ENCODE measurements around the gene OR51B6.

OR51B6 gene, protein sequence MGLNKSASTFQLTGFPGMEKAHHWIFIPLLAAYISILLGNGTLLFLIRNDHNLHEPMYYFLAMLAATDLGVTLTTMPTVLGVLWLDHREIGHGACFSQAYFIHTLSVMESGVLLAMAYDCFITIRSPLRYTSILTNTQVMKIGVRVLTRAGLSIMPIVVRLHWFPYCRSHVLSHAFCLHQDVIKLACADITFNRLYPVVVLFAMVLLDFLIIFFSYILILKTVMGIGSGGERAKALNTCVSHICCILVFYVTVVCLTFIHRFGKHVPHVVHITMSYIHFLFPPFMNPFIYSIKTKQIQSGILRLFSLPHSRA

DNA sequence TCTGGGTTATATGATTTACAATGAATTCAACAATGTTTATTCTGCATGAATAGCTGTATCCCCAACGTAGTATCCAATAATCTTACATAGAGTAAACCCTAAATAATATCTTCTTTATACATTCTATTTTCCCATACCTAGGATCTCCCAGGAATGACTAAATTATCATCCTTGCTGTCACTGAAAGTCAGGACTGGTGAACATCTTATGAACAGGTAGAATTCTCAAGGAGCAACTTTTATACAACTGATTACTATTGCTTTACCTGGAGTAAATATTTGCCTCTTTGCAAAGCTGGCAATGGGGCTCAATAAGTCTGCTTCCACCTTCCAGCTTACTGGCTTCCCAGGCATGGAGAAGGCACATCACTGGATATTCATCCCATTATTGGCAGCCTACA is at the start of gene OR51B6:
TSS of gene OR51B6 (plus strand) at position 301 of the 400 bp plus-strand sequence. CDS start at position 301, 0 bp downstream.
- no peaks in the 10 kb centered on the region for H3K27me3 ChIP-seq

DNA sequence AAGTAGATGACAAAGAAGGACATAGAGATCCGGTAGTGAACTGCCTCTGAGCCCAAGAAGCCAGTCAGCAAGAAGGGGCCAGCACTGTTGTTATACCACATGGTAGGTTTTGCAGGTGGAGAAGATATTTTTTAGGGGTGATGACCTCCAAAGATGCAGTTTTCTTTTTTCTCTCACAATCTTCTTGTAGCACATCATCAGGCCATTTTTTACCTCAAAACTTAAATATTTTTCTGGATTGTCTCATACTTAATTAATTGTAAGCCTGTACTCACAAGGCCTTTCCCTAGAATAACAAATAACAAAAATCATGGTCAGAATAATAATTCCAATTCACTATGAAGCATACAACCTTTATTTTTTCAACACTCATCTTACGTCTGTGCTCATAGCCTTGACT is 49.5 kb upstream of the OR51B6 start, which contains the start of gene OR51B4:
TSS of gene OR51B4 (minus strand) at position 101 of the 400 bp plus-strand sequence. CDS start at position 101, 0 bp downstream.
- intact Hi-C loops (cut with DNase I; ENCODE audit: low total_unique reads), result no loop called here
- no peak within 1 kb of the TSS for H3K4me3 ChIP-seq
- no peaks in the 10 kb centered on the region for H3K4me1 ChIP-seq
- no peaks in the 10 kb centered on the region for H3K9me3 ChIP-seq
- no peaks in the 10 kb centered on the region for H3K36me3 ChIP-seq
- H3K27ac ChIP-seq, result no peak within 1 kb of the TSS
- DNase-seq, result no peak
- no peaks in the 10 kb centered on the region for H3K27me3 ChIP-seq
- TF ChIP-seq, protein P1, sequence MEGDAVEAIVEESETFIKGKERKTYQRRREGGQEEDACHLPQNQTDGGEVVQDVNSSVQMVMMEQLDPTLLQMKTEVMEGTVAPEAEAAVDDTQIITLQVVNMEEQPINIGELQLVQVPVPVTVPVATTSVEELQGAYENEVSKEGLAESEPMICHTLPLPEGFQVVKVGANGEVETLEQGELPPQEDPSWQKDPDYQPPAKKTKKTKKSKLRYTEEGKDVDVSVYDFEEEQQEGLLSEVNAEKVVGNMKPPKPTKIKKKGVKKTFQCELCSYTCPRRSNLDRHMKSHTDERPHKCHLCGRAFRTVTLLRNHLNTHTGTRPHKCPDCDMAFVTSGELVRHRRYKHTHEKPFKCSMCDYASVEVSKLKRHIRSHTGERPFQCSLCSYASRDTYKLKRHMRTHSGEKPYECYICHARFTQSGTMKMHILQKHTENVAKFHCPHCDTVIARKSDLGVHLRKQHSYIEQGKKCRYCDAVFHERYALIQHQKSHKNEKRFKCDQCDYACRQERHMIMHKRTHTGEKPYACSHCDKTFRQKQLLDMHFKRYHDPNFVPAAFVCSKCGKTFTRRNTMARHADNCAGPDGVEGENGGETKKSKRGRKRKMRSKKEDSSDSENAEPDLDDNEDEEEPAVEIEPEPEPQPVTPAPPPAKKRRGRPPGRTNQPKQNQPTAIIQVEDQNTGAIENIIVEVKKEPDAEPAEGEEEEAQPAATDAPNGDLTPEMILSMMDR (IDR thresholded peaks at IDR 0.05), result no peak

More for the DNA sequence above, at the start of gene OR51B6:
- no peak within 1 kb of the TSS for H3K27ac ChIP-seq
- TF ChIP-seq, protein P1 (IDR thresholded peaks at IDR 0.05), result no peak
- H3K4me3 ChIP-seq, result no peak within 1 kb of the TSS
- no peaks in the 10 kb centered on the region for H3K4me1 ChIP-seq
- H3K9me3 ChIP-seq, result no peaks in the 10 kb centered on the region
- intact Hi-C loops (cut with DNase I; ENCODE audit: low total_unique reads), result no loop called here
- DNase-seq, result no peak
- H3K36me3 ChIP-seq, result no peaks in the 10 kb centered on the region

DNA sequence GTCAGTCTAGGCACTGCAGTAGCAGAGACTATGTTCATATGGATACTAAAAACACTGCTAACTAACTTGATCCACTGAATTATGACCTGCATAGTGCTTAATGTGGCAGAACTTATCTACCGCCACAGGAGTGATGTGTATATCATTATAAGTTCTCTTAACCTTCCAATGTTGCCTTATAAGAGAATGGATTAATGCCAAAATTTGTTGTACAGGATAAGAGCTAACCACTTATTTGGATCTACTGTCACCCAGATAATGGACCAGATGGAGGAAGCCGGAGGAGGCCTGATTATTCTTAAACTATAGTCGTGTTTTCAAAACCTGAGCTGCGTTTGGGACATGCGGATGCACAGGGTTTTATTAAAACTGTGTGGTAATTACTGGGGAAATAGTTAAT is 47.7 kb upstream of the OR51B6 start:
- TF ChIP-seq, protein P1 (IDR thresholded peaks at IDR 0.05), result no peak
- no peak for DNase-seq

DNA sequence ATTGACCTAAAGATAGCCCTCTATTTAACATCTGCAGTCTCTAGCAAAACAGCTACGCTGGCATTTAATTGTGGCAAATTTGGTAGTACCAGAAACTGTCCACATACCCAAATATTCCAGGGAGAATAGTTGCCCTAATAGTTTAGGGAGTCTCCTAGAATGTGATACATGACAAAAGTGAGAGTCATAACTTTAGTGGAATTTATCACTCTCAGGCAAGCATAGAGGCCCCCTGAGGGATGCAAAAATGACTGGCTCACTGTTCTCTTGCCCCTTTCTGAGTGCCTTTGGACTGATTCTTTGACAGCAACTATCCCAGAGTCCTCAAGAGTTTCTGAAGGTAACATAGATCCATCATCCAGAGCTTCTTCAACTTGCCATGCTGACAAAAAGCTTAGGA is 47.3 kb upstream of the OR51B6 start:
- Histone ChIP-seq H3K27me3 (no peaks in the 10 kb centered on the region), H3K4me3 (no peak overlapping the region), H3K27ac (no peak overlapping the region), H3K36me3 (no peaks in the 10 kb centered on the region), H3K9me3 (no peaks in the 10 kb centered on the region), H3K4me1 (no peaks in the 10 kb centered on the region)
- intact Hi-C loops (cut with DNase I; ENCODE audit: low total_unique reads), result no loop called here
- no peak for DNase-seq
- TF ChIP-seq, protein P1 (IDR thresholded peaks at IDR 0.05), result no peak

More for the DNA sequence above, 47.7 kb upstream of the OR51B6 start:
- H3K27ac ChIP-seq, result no peak overlapping the region
- no peaks in the 10 kb centered on the region for H3K27me3 ChIP-seq
- no peaks in the 10 kb centered on the region for H3K4me1 ChIP-seq
- intact Hi-C loops (cut with DNase I; ENCODE audit: low total_unique reads), result no loop called here
- no peaks in the 10 kb centered on the region for H3K9me3 ChIP-seq
- no peak overlapping the region for H3K4me3 ChIP-seq
- H3K36me3 ChIP-seq, result no peaks in the 10 kb centered on the region

DNA sequence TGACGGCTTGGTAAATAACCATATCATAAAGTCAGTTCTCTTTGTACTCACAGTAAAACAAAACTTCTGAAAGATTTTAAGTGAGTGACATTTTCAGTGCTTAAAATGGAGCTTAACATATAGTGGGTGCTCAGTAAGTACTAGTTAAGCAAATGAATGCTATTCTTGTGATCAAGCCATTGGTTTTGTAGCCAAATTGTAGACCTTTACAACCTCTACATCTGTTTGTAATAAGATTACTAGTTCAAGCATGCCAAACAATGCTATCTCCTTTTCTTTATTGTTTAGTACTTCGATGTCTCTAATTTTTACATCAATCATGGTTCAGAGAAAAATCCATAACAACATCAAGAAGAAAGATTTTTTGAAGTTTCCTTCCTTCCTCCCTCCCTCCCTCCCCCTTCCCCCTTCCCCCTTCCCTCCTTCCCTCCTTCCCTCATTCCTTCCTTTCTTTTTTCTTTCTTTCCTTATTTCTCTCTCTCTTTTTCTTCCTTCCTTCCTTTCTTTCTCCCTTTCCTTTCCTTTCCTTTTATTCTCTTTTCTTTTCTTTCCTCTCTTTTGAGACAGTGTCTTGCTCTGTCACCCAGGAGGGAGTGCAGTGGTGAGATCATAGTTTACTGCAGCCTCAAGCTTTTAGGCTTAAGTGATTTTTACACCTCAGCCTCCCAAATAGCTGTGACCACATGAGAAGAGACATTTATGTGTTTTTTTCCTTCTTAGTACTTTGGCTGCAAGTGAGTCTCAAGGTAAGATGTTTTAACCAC is 43.9 kb upstream of the OR51B6 start:
- no peak overlapping the region for H3K4me3 ChIP-seq
- TF ChIP-seq, protein P1 (IDR thresholded peaks at IDR 0.05), result no peak
- intact Hi-C loops (cut with DNase I; ENCODE audit: low total_unique reads), result no loop called here
- H3K27me3 ChIP-seq, result no peaks in the 10 kb centered on the region
- no peak for DNase-seq
- no peaks in the 10 kb centered on the region for H3K4me1 ChIP-seq
- H3K27ac ChIP-seq, result no peak overlapping the region
- no peaks in the 10 kb centered on the region for H3K9me3 ChIP-seq
- no peaks in the 10 kb centered on the region for H3K36me3 ChIP-seq

All from tibial artery (tissue), 4 donors.